B cell (primary cell): Measurements from ENCODE around the gene SIRT3. TPM values are rescaled to one million over a fixed set of nuclear protein-coding genes. Genes with fewer than 3 reads are reported as not detected.
A peak's percentile ranks its signal among the peaks of the same experiment; 100 is the strongest.

ENCODE experiments used
- ATAC-seq: fragments of 200-7000 bp; cut with Tn5 transposase; one replicate; pipeline ENCODE4 v1.10.0; 2021; ENCODE audit warnings: low read depth, mild to moderate bottlenecking, moderate number of reproducible peaks, moderate library complexity
- CTCF ChIA-PET: fragments of 350-600 bp; sonication (Branson Sonifier 250); formaldehyde crosslinking; loops from one replicate; lab custom pipeline; 2021; ENCODE audit warnings: antibody characterized with exemption, inconsistent platforms; lab: Charles Lee
- POLR2A ChIA-PET: fragments of 350-600 bp; sonication (Branson Sonifier 250); formaldehyde crosslinking; loops from one replicate; lab custom pipeline; 2021; ENCODE audit warnings: antibody characterized with exemption; lab: Charles Lee
- DNase-seq: peaks from one replicate; pipeline ENCODE4 v3.0.0; 2013
- H2AFZ ChIP-seq: 2 replicates; pipeline ENCODE4 v1.6.1; 2012; ENCODE audit warnings: mild to moderate bottlenecking, low read depth, low read length; ENCODE audit not compliant: insufficient read depth, poor library complexity, severe bottlenecking
- H3K27ac ChIP-seq, 2 donors: 1 replicate in 1 of 2; 2 replicates in 1 of 2; pipeline ENCODE4 v1.5.1; 2012 to 2013; ENCODE audit warnings: low read length in 2 of 2, mild to moderate bottlenecking in 2 of 2, moderate library complexity in 1 of 2
- H3K27me3 ChIP-seq, 4 experiments: fragments of 200-600 bp in 1 of 4; sonication (generic) in 1 of 4; replicated peaks in 1 of 4; 1 replicate in 2 of 4; 2 replicates in 2 of 4; pipeline versions ENCODE4 v1.6.1 to v1.7.0; 2013 to 2016; ENCODE audit warnings: low read length in 3 of 4, mild to moderate bottlenecking in 2 of 4, mixed read lengths in 1 of 4, moderate library complexity in 1 of 4; ENCODE audit not compliant: insufficient read depth in 4 of 4, control insufficient read depth in 3 of 4; ENCODE audit errors: control extremely low read depth in 1 of 4
- H3K36me3 ChIP-seq, 2 experiments: replicated peaks in 1 of 2; 1 replicate in 1 of 2; 2 replicates in 1 of 2; pipeline versions ENCODE4 v1.6.1 to v1.7.1; 2013; ENCODE audit warnings: low read length in 1 of 2; ENCODE audit not compliant: insufficient read depth in 2 of 2, control insufficient read depth in 1 of 2; ENCODE audit errors: control extremely low read depth in 1 of 2, extremely low read depth in 1 of 2
- H3K4me1 ChIP-seq, 2 donors: fragments of 200-600 bp in 1 of 2; sonication (generic) in 1 of 2; 1 replicate in 1 of 2; 2 replicates in 1 of 2; pipeline versions ENCODE4 v1.5.1 to v1.6.1; 2013 to 2017; ENCODE audit warnings: low read length in 2 of 2; ENCODE audit not compliant: control insufficient read depth in 2 of 2, insufficient read depth in 2 of 2
- H3K4me2 ChIP-seq: replicated peaks from 2 replicates; pipeline ENCODE3; 2012; ENCODE audit warnings: mild to moderate bottlenecking, low read depth, low read length; ENCODE audit not compliant: poor library complexity, severe bottlenecking
- H3K4me3 ChIP-seq, 5 experiments: fragments of 200-600 bp in 1 of 5; sonication (generic) in 1 of 5; 1 replicate in 3 of 5; 2 replicates in 2 of 5; pipeline versions ENCODE4 v1.5.1 to v1.7.0; 2011 to 2016; ENCODE audit warnings: low read length in 4 of 5, mild to moderate bottlenecking in 4 of 5, low read depth in 2 of 5, control low read depth in 1 of 5, moderate library complexity in 1 of 5; ENCODE audit not compliant: insufficient read depth in 1 of 5; ENCODE audit errors: control extremely low read depth in 1 of 5, extremely low read depth in 1 of 5
- H3K79me2 ChIP-seq: fragments of 200-600 bp; sonication (generic); one replicate; pipeline ENCODE4 v1.6.0; 2016; ENCODE audit warnings: low read length; ENCODE audit not compliant: control insufficient read depth, insufficient read depth
- H3K9ac ChIP-seq: fragments of 200-600 bp; sonication (generic); 2 replicates; pipeline ENCODE4 v1.6.1; 2017; ENCODE audit warnings: mild to moderate bottlenecking, low read length, moderate library complexity
- H3K9me3 ChIP-seq, 3 donors: one replicate each; pipeline versions ENCODE4 v1.6.1 to v1.7.1; 2013; ENCODE audit warnings: low read length in 2 of 3; ENCODE audit not compliant: control insufficient read depth in 2 of 3, insufficient read depth in 1 of 3; ENCODE audit errors: control extremely low read depth in 1 of 3
- H4K20me1 ChIP-seq: 2 replicates; pipeline ENCODE4 v1.6.0; 2012; ENCODE audit warnings: mild to moderate bottlenecking, low read length; ENCODE audit not compliant: insufficient read depth, control insufficient read depth, poor library complexity, severe bottlenecking
- H3K27ac Mint-ChIP-seq: one replicate; pipeline ENCODE4 v1.8.0; 2021; ENCODE audit warnings: mixed read lengths
- H3K27me3 Mint-ChIP-seq: one replicate; pipeline ENCODE4 v1.8.0; 2021; ENCODE audit warnings: mixed read lengths
- H3K4me1 Mint-ChIP-seq: one replicate; pipeline ENCODE4 v1.8.0; 2021; ENCODE audit warnings: mixed read lengths
- H3K4me3 Mint-ChIP-seq: one replicate; pipeline ENCODE4 v1.8.0; 2021; ENCODE audit warnings: mixed read lengths
- H3K9me3 Mint-ChIP-seq: one replicate; pipeline ENCODE4 v1.8.0; 2022; ENCODE audit warnings: mixed read lengths; ENCODE audit not compliant: insufficient read depth
- EZH2 ChIP-seq: IDR thresholded peaks from 2 replicates; pipeline ENCODE4 v1.6.1; 2012; ENCODE audit warnings: borderline replicate concordance, low read depth, mild to moderate bottlenecking, moderate library complexity, low read length; ENCODE audit not compliant: insufficient read depth, poor library complexity, severe bottlenecking
- WGBS: methylation state at CpG from one replicate; pipeline ENCODE4 v1.1.5; 2013; ENCODE audit warnings: missing lambda C conversion rate; ENCODE audit not compliant: insufficient coverage; 5-methylcytosine and 5-hydroxymethylcytosine counted together
- intact Hi-C: fragments of 100-400 bp; cut with micrococcal nuclease; formaldehyde crosslinking; loops from one replicate; pipeline ENCODE4 v1.10.0; 2022
- polyA plus RNA-seq: library from polyadenylated mRNA; depleted of rRNA; stranded (reverse); fragments of >200 nt; gene quantifications from 2 replicates; pipeline ENCODE4 v1.2.3, GENCODE V29; 2012
- total RNA-seq, 2 donors: library from RNA; stranded (reverse); fragments of 120-200 nt in 1 of 2; gene quantifications; 1 replicate in 1 of 2; 2 replicates in 1 of 2; pipeline versions ENCODE4 v1.2.3 to v1.2.4, GENCODE V29; 2013 to 2022
- TF ChIP-seq, protein P1 (sequence below): fragments of 200-600 bp; IDR thresholded peaks from one replicate; pipeline ENCODE4 v1.8.0; 2022; ENCODE audit warnings: antibody characterized with exemption, mild to moderate bottlenecking

The SIRT3 gene
- total and polyA plus RNA-seq, 2 donors (not counting 1 experiment from before 2014, with no cell fraction given) = 22.9 to 27.9 TPM

DNA sequence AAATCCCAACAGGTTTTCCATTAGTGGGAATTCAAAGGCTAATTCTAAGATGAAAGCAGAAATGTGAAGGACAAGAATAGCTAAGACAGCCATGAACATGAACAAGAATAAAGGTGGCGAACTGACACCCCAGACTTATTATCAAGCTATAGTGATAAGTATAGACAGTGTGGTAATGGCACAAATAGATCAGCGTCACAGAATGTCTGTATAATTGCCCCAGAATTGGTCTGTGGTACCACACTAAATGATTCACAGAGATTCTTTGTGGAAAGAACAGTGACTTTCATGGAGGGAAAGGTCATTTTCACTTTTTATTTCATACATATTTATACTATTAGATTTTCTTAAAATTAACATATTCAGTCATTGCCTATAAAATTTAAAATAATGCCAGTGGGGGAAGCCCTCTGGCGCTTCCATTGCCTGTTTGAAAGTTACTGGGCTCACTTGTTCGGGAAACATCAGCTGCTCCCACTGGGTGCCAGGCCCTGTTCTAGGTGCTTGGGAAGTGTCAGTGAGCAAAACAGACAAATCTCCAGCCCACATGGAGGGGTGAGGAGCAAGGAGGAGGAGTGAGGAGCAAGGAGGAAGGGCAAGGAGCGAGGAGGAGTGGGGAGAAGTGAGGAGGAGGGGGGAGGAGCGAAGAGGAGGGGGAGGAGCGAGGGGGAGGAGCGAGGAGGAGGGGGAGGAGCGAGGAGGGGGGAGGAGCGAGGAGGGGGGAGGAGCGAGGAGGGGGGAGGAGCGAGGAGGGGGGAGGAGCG lies 30.7 kb upstream of the SIRT3 start:
- Mint-ChIP-seq H3K27me3 (no peaks in the 10 kb centered on the region), H3K4me1 (peaks cover 38% of the 10 kb centered on the region), H3K9me3 (peaks cover 4% of the 10 kb centered on the region), H3K4me3 (peak overlapping the region; percentile 71), H3K27ac (peak overlapping the region; percentile 92)
- peak overlapping the region; percentile 35 to 46 for H3K27ac ChIP-seq
- POLR2A ChIA-PET = interaction anchor here (0.6 to 3.9 kb wide), 18 partner anchors 9 to 1581 kb away, joined by 3 to 34 read pairs (median 6); partner anchors contain the start of genes BET1L, IFITM2, PGGHG and PNPLA2
- no peaks in the 10 kb centered on the region for H3K27me3 ChIP-seq
- TF ChIP-seq EZH2 = no peak
- TF ChIP-seq, protein P1, sequence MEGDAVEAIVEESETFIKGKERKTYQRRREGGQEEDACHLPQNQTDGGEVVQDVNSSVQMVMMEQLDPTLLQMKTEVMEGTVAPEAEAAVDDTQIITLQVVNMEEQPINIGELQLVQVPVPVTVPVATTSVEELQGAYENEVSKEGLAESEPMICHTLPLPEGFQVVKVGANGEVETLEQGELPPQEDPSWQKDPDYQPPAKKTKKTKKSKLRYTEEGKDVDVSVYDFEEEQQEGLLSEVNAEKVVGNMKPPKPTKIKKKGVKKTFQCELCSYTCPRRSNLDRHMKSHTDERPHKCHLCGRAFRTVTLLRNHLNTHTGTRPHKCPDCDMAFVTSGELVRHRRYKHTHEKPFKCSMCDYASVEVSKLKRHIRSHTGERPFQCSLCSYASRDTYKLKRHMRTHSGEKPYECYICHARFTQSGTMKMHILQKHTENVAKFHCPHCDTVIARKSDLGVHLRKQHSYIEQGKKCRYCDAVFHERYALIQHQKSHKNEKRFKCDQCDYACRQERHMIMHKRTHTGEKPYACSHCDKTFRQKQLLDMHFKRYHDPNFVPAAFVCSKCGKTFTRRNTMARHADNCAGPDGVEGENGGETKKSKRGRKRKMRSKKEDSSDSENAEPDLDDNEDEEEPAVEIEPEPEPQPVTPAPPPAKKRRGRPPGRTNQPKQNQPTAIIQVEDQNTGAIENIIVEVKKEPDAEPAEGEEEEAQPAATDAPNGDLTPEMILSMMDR = no peak
- no peak overlapping the region for H3K4me3 ChIP-seq
- H3K36me3 ChIP-seq = no peaks in the 10 kb centered on the region
- H3K9ac ChIP-seq = no peak overlapping the region
- H3K79me2 ChIP-seq = peaks cover 11% of the 10 kb centered on the region
- ATAC-seq (peak; percentile 13), DNase-seq (peak; percentile 71)
- 100% methylated on average over 2 of the region's 13 CpGs for WGBS
- CTCF ChIA-PET = interaction anchor here (1.2 to 3.8 kb wide), 4 partner anchors 9 to 38 kb away, joined by 4 to 49 read pairs (median 10); no protein-coding TSS in a partner anchor
- no peak overlapping the region for H2AFZ ChIP-seq
- H4K20me1 ChIP-seq = no peaks in the 10 kb centered on the region
- H3K9me3 ChIP-seq = peaks cover 0 to 22% (median 5%) of the 10 kb centered on the region in 3 donors
- H3K4me1 ChIP-seq = peaks cover 25 to 32% of the 10 kb centered on the region in 2 donors
- intact Hi-C loops = loop anchor here (5.0 kb wide), 1 partner anchor 40 kb away; the partner anchor contains the start of gene IFITM2
- H3K4me2 ChIP-seq = peak overlapping the region; percentile 30

DNA sequence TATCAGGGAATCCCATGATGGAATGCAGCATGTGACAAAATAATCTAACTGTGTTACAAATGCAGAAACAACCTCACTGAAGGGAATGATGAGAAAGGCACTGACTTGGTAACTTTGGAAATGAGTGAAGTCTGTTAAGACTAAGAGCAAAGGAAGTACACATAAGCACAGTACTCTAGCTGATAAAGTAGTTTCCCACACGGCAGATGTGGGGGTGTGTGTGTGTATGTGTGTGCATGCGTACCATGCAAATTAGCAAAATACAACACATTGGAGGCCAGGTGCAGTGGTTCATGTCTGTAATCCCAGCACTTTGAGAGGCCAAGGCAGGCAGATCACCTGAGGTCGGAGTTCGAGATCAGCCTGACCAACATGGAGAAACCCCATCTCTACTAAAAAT lies 25.5 kb upstream of the SIRT3 start:
- Histone ChIP-seq H3K36me3 (no peaks in the 10 kb centered on the region), H3K4me1 (peaks cover 17 to 21% of the 10 kb centered on the region in 2 donors), H3K4me2 (no peak overlapping the region), H4K20me1 (no peaks in the 10 kb centered on the region), H3K4me3 (no peak overlapping the region), H3K27me3 (no peaks in the 10 kb centered on the region), H3K9me3 (peaks cover 2 to 20% (median 8%) of the 10 kb centered on the region in 3 donors), H3K27ac (no peak overlapping the region), H3K79me2 (no peaks in the 10 kb centered on the region), H2AFZ (no peak overlapping the region), H3K9ac (no peak overlapping the region)
- ATAC-seq = no peak
- Mint-ChIP-seq H3K27me3 (no peaks in the 10 kb centered on the region), H3K4me3 (no peak overlapping the region), H3K4me1 (peaks cover 31% of the 10 kb centered on the region), H3K9me3 (peaks cover 5% of the 10 kb centered on the region), H3K27ac (no peak overlapping the region)
- TF ChIP-seq, protein P1 = no peak
- TF ChIP-seq EZH2 = no peak
- intact Hi-C loops = no loop called here
- DNase-seq = no peak
- ChIA-PET POLR2A (interaction anchor here (0.6 kb wide), 1 partner anchor 34 kb away, joined by 3 read pairs; no protein-coding TSS in a partner anchor), CTCF (interaction anchor here (0.7 to 3.7 kb wide), 3 partner anchors 11 to 48 kb away, joined by 3 to 35 read pairs (median 3); partner anchors contain the start of gene IFITM2)
- WGBS = 69% methylated on average over 2 of the region's 4 CpGs
